Measurements from ENCODE around the gene BAD. TPM values are rescaled to one million over a fixed set of nuclear protein-coding genes. Genes with fewer than 3 reads are reported as not detected.

The BAD gene
- total and polyA plus RNA-seq, 10 of the 15 experiments (the other 5 are each of a cell fraction or from before 2014, with no cell fraction given), result 1.5 to 67.2 (median 39.6) TPM

- TF ChIP-seq CEBPZ (IDR thresholded peaks at IDR 0.05; ENCODE audit: low read depth, low read length), result peak; percentile 33; the same call in 1 of the 2 replicates
- TF ChIP-seq SMARCA5 (IDR thresholded peaks at IDR 0.05), result no peak
- TF ChIP-seq HCFC1 (IDR thresholded peaks at IDR 0.05; ENCODE audit: low read length), result peak; percentile 94
- TF ChIP-seq PML (IDR thresholded peaks at IDR 0.05; ENCODE audit: low read length), result peak; percentile 63; the same call in 1 of the 2 replicates
Measured at GRCh38 chr11:64269540-64270220, 14.8 kb downstream of the BAD start (continued).

- H3K9me3 ChIP-seq (replicated peaks; ENCODE audit: control insufficient read depth, insufficient read depth, low read length), result no peaks in the 10 kb centered on the region
- whole genome bisulfite sequencing (ENCODE audit: insufficient coverage, insufficient replicate concordance, low lambda C conversion rate, missing lambda C conversion rate), result 2% methylated on average over 34 of the region's 34 CpGs
- H2AFZ ChIP-seq (ENCODE audit: control insufficient read depth, low read depth, low read length), result peak overlapping the region; percentile 46
- peak overlapping the region; percentile 97 for H3K9ac ChIP-seq (ENCODE audit: control insufficient read depth, insufficient read depth, low read length)
- intact Hi-C loops (cut with micrococcal nuclease; ENCODE audit: unreplicated experiment), result loop anchor here (2.0 kb wide), 1 partner anchor 18 kb away; the partner anchor contains the start of gene PLCB3
- in situ Hi-C loops (cut with MboI), result no loop called here
- no peaks in the 10 kb centered on the region; a peak in 2 of 4 replicates for H3K36me3 ChIP-seq (ENCODE audit: control insufficient read depth in 2 of 2, insufficient read depth in 2 of 2, low read length in 1 of 2)
- CTCF ChIA-PET, result interaction anchor here (0.7 to 5.7 kb wide), 10 partner anchors 9 to 87 kb away, joined by 3 to 147 read pairs (median 6); partner anchors contain the start of genes BAD, CATSPERZ, FERMT3 and GPR137
- FAIRE-seq, result peak; percentile 13
- POLR2A ChIA-PET, result interaction anchor here (0.7 to 6.3 kb wide), 11 partner anchors 14 to 85 kb away, joined by 3 to 92 read pairs (median 5); partner anchors contain the start of genes BAD, CATSPERZ, ESRRA and FERMT3
- DNase-seq (ENCODE audit: low read depth, low spot score), result no peak
- RAD21 ChIA-PET (ENCODE audit: unreplicated experiment), result interaction anchor here (0.8 to 4.3 kb wide), 6 partner anchors 17 to 63 kb away, joined by 3 to 56 read pairs (median 4); partner anchors contain the start of genes FERMT3, PPP1R14B, PRDX5 and TRMT112
- BruUV-seq (replicated peaks), result no TSS peak
- H3K27me3 ChIP-seq (replicated peaks in 1 of 2; ENCODE audit: control insufficient read depth in 2 of 2, insufficient read depth in 2 of 2, low read length in 1 of 2), result no peaks in the 10 kb centered on the region
- peak; percentile 59 for ATAC-seq
- peaks cover 19% of the 10 kb centered on the region for H3K79me2 ChIP-seq (ENCODE audit: control insufficient read depth, insufficient read depth, low read length)
- no peaks in the 10 kb centered on the region for H4K20me1 ChIP-seq (ENCODE audit: control insufficient read depth, insufficient read depth)
- peaks cover 12% of the 10 kb centered on the region for H3K4me1 ChIP-seq (ENCODE audit: control insufficient read depth, insufficient read depth, low read length)
- peak overlapping the region; percentile 100 for H3K4me2 ChIP-seq (ENCODE audit: control insufficient read depth, insufficient read depth)
- peak overlapping the region; percentile 88 for H3K4me3 ChIP-seq
- peak overlapping the region; percentile 81 for H3K27ac ChIP-seq (ENCODE audit: control insufficient read depth, insufficient read depth)
- SMC1A ChIA-PET (ENCODE audit: uncharacterized antibody, unreplicated experiment), result interaction anchor here (0.7 to 4.6 kb wide), 6 partner anchors 19 to 86 kb away, joined by 3 to 32 read pairs (median 3); partner anchors contain the start of genes FERMT3, NUDT22 and TRPT1
- TF ChIP-seq CBFB (IDR thresholded peaks at IDR 0.05; ENCODE audit: low read depth) (peak; percentile 41; the same call in 1 of the 2 replicates), MXI1 (IDR thresholded peaks at IDR 0.05; ENCODE audit: low read depth, low read length) (no peak), MTA2 (IDR thresholded peaks at IDR 0.05; ENCODE audit: low read depth) (peak; percentile 20; the same call in 1 of the 2 replicates), JUNB (IDR thresholded peaks at IDR 0.05) (no peak), SMARCA5 (IDR thresholded peaks at IDR 0.05) (peak; percentile 96), MEF2B (IDR thresholded peaks at IDR 0.05; ENCODE audit: partially characterized antibody, poor library complexity, severe bottlenecking) (no peak), ZBTB40 (IDR thresholded peaks at IDR 0.05; ENCODE audit: borderline replicate concordance) (peak; percentile 46; the same call in 1 of the 2 replicates), RUNX3 (IDR thresholded peaks at IDR 0.05; ENCODE audit: low read length) (no peak)
Measured at GRCh38 chr11:64268893-64269539, 15.4 kb downstream of the BAD start.
